Fibroblast of pulmonary artery (primary cell): Measurements from ENCODE around the gene MARCHF2.
"Not testable (repeated sequence)": the region's sequence is repeated elsewhere in the genome, so short reads cannot be mapped to it uniquely, and the experiment has no call there.

Experiments
- DNase-seq: peaks from one replicate; pipeline ENCODE4 v3.0.0-alpha.2; 2010; ENCODE audit warnings: low read depth
- H3K4me3 ChIP-seq: replicated peaks from 2 replicates; pipeline ENCODE4 v1.5.1; 2011; ENCODE audit warnings: low read depth, mild to moderate bottlenecking, control low read depth, low read length, moderate library complexity
- TF ChIP-seq, protein P1 (sequence below): IDR thresholded peaks from 2 replicates; pipeline ENCODE4 v1.5.1; 2011; ENCODE audit warnings: mild to moderate bottlenecking, control low read depth, low read length, inconsistent platforms; ENCODE audit errors: missing control alignments

MARCHF2 gene

GRCh38 chr19:8426283-8426682 lies 13.2 kb downstream of the MARCHF2 start:
- DNase-seq = no peak
- TF ChIP-seq, protein P1, sequence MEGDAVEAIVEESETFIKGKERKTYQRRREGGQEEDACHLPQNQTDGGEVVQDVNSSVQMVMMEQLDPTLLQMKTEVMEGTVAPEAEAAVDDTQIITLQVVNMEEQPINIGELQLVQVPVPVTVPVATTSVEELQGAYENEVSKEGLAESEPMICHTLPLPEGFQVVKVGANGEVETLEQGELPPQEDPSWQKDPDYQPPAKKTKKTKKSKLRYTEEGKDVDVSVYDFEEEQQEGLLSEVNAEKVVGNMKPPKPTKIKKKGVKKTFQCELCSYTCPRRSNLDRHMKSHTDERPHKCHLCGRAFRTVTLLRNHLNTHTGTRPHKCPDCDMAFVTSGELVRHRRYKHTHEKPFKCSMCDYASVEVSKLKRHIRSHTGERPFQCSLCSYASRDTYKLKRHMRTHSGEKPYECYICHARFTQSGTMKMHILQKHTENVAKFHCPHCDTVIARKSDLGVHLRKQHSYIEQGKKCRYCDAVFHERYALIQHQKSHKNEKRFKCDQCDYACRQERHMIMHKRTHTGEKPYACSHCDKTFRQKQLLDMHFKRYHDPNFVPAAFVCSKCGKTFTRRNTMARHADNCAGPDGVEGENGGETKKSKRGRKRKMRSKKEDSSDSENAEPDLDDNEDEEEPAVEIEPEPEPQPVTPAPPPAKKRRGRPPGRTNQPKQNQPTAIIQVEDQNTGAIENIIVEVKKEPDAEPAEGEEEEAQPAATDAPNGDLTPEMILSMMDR = no peak
- H3K4me3 ChIP-seq = no peak overlapping the region

GRCh38 chr19:8429044-8429443 lies 15.9 kb downstream of the MARCHF2 start:
- DNase-seq = no peak
- TF ChIP-seq, protein P1 = no peak
- no peak overlapping the region for H3K4me3 ChIP-seq

GRCh38 chr19:8429826-8430225 lies 16.7 kb downstream of the MARCHF2 start:
- no peak overlapping the region for H3K4me3 ChIP-seq
- no peak for DNase-seq
- TF ChIP-seq, protein P1 = no peak

DNA sequence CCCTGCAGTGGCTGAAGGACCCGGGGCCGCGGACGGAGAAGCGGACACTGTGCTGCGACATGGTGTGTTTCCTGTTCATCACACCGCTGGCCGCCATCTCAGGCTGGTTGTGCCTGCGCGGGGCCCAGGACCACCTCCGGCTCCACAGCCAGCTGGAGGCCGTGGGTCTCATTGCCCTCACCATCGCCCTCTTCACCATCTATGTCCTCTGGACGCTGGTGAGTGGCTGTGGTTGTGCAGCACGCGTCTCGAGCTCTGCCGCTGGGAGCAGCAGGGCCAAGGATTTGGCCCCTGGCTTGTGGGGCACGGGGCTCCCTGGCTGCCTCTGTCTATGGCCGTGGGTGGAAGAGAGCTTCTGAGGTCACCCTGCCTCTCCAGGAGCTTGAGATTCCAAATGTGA lies 17.5 kb downstream of the MARCHF2 start:
- H3K4me3 ChIP-seq = no peak overlapping the region
- no peak for DNase-seq
- TF ChIP-seq, protein P1 = no peak

- DNase-seq = no peak
- TF ChIP-seq, protein P1 = no peak
- no peak overlapping the region for H3K4me3 ChIP-seq
Observed at GRCh38 chr19:8438236-8438635, 25.1 kb downstream of the MARCHF2 start.

DNA sequence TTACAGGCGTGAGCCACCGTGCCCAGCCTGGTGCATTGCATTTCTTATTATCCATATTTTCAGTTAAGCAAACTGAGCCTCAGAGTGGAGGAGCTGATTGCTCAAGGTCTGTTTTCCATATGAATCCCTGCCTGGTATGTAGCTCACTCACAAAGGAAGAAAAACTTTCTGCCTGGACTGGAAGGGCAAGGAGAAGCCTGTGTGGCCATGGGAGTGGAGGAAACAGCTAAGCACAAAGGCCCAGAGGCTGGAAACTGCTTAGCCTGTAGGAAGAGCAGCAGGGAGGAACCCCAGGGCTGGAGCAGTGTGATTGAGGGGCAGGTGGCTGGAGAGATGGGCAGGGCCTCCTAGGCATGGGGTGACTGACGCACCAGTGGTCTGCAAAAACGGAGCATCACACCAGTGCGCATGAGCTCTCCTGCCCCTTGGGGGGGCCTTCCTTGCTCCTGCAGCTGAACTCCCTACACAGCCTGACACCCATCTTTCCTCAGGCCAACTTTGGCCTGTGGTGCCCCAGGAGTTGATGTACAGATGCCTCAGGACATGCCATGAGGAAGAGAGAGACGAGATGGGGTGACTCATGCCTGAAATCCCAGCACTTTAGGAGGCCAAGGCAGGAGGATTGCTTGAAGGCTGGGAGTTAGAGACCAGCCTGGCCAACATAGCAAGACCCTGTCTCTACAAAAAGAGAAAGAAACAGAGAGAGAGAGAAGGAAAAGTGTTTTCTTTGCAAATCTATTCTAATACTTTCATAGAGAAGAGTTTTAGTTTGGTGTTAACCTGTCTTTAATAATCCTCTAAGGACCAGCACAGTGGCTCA lies 28.8 kb downstream of the MARCHF2 start:
- H3K4me3 ChIP-seq = no peak overlapping the region
- TF ChIP-seq, protein P1 = no peak
- DNase-seq = no peak

- DNase-seq = not testable (repeated sequence)
- H3K4me3 ChIP-seq = peak overlapping the region; percentile 87
Observed at GRCh38 chr19:8444140-8444676, 31.1 kb downstream of the MARCHF2 start.
